Hippocampal formation (tissue), 2 donors: Measurements from ENCODE around the gene PTTG1IP.
A peak's percentile ranks its signal among the peaks of the same experiment; 100 is the strongest.

Source experiments
- DNase-seq, 2 donors: peaks; one replicate each; lab custom pipeline; 2025; lab: John Stamatoyannopoulos, UW

PTTG1IP gene

GRCh38 chr21:44865561-44866280 lies 7.8 kb downstream of the PTTG1IP start:
- peak in 1 of 2 donors; percentile 21 for DNase-seq

- DNase-seq = no peak
These were observed 10.4 kb downstream of the PTTG1IP start for GRCh38 chr21:44862869-44863685.

GRCh38 chr21:44858791-44859190 lies 14.7 kb downstream of the PTTG1IP start:
- DNase-seq = no peak

GRCh38 chr21:44858291-44858690 lies 15.2 kb downstream of the PTTG1IP start:
- no peak for DNase-seq

- DNase-seq = no peak
These were observed 16.2 kb downstream of the PTTG1IP start for GRCh38 chr21:44857127-44857892.

- no peak for DNase-seq
These were observed 17.4 kb downstream of the PTTG1IP start for GRCh38 chr21:44856131-44856530.

GRCh38 chr21:44855572-44855971 lies 17.9 kb downstream of the PTTG1IP start:
- DNase-seq = no peak

GRCh38 chr21:44854664-44855446 lies 18.6 kb downstream of the PTTG1IP start:
- no peak for DNase-seq

- no peak for DNase-seq
These were observed 19.2 kb downstream of the PTTG1IP start for GRCh38 chr21:44854391-44854663.

- no peak for DNase-seq
These were observed 19.7 kb downstream of the PTTG1IP start for GRCh38 chr21:44853601-44854390.

GRCh38 chr21:44850905-44851657 lies 22.4 kb downstream of the PTTG1IP start:
- no peak for DNase-seq

GRCh38 chr21:44850208-44850800 lies 23.2 kb downstream of the PTTG1IP start:
- no peak for DNase-seq

GRCh38 chr21:44849616-44850130 lies 23.8 kb downstream of the PTTG1IP start:
- DNase-seq = no peak

GRCh38 chr21:44848821-44849521 lies 24.5 kb downstream of the PTTG1IP start:
- DNase-seq = no peak

GRCh38 chr21:44847261-44848056 lies 26.0 kb downstream of the PTTG1IP start:
- no peak for DNase-seq

- no peak for DNase-seq
These were observed 26.8 kb downstream of the PTTG1IP start for GRCh38 chr21:44846485-44847260.

- DNase-seq = no peak
These were observed 27.3 kb downstream of the PTTG1IP start for GRCh38 chr21:44846224-44846484.
